RKO (cell line): Measurements from ENCODE around the gene NUP35.

Source experiments
- DNase-seq: peaks from one replicate; pipeline ENCODE4 v3.0.0-alpha.2; 2016; ENCODE audit warnings: low spot score

Gene NUP35

GRCh38 chr2:183209395-183210028, 85.3 kb downstream of the NUP35 start:
- no peak for DNase-seq
